ENCODE data around the gene NAALADL1.
"Not testable (repeated sequence)": the region's sequence is repeated elsewhere in the genome, so short reads cannot be mapped to it uniquely, and the experiment has no call there.

Gene NAALADL1

GRCh38 chr11:65043881-65044501, 14.4 kb downstream of the NAALADL1 start:
- no peak overlapping the region for H3K4me3 Mint-ChIP-seq
- no peaks in the 10 kb centered on the region for H3K9me3 Mint-ChIP-seq
- H3K36me3 Mint-ChIP-seq: no peaks in the 10 kb centered on the region
- H3K27ac Mint-ChIP-seq: peak overlapping the region; percentile 86
- H3K4me1 Mint-ChIP-seq: peaks cover 34% of the 10 kb centered on the region
- no peaks in the 10 kb centered on the region for H3K27me3 Mint-ChIP-seq

GRCh38 chr11:65042891-65043290, 15.5 kb downstream of the NAALADL1 start:
- H3K36me3 Mint-ChIP-seq: no peaks in the 10 kb centered on the region
- H3K27me3 Mint-ChIP-seq: no peaks in the 10 kb centered on the region
- peaks cover 34% of the 10 kb centered on the region for H3K4me1 Mint-ChIP-seq
- H3K27ac Mint-ChIP-seq: no peak overlapping the region
- peak overlapping the region; percentile 88 for H3K4me3 Mint-ChIP-seq
- H3K9me3 Mint-ChIP-seq: no peaks in the 10 kb centered on the region

GRCh38 chr11:65040847-65041622, 17.3 kb downstream of the NAALADL1 start, which contains the start of gene SAC3D1:
TSS of gene SAC3D1 (plus strand) at chr11:65041210. CDS start at chr11:65041293, 83 bp downstream.
- Mint-ChIP-seq H3K4me3 (peak within 1 kb of the TSS; percentile 93), H3K27ac (peak within 1 kb of the TSS; percentile 92), H3K36me3 (no peaks in the 10 kb centered on the region), H3K4me1 (peaks cover 20% of the 10 kb centered on the region), H3K9me3 (no peaks in the 10 kb centered on the region), H3K27me3 (no peaks in the 10 kb centered on the region)

- Mint-ChIP-seq H3K36me3 (no peaks in the 10 kb centered on the region), H3K27ac (peak overlapping the region; percentile 92), H3K4me3 (peak overlapping the region; percentile 93), H3K9me3 (no peaks in the 10 kb centered on the region), H3K27me3 (no peaks in the 10 kb centered on the region), H3K4me1 (peaks cover 18% of the 10 kb centered on the region)
Measured at GRCh38 chr11:65040520-65040846, 17.9 kb downstream of the NAALADL1 start.

- peaks cover 7% of the 10 kb centered on the region for H3K4me1 Mint-ChIP-seq
- H3K27ac Mint-ChIP-seq: no peak overlapping the region
- no peaks in the 10 kb centered on the region for H3K9me3 Mint-ChIP-seq
- H3K36me3 Mint-ChIP-seq: no peaks in the 10 kb centered on the region
- H3K27me3 Mint-ChIP-seq: no peaks in the 10 kb centered on the region
- H3K4me3 Mint-ChIP-seq: no peak overlapping the region
Measured at GRCh38 chr11:65036931-65037330, 21.4 kb downstream of the NAALADL1 start.

- Mint-ChIP-seq H3K27ac (no peak overlapping the region), H3K4me1 (peaks cover 2% of the 10 kb centered on the region), H3K36me3 (no peaks in the 10 kb centered on the region), H3K9me3 (no peaks in the 10 kb centered on the region), H3K4me3 (no peak overlapping the region), H3K27me3 (no peaks in the 10 kb centered on the region)
Measured at GRCh38 chr11:65035579-65035978, 22.8 kb downstream of the NAALADL1 start.

GRCh38 chr11:65034423-65034822, 23.9 kb downstream of the NAALADL1 start:
- H3K4me1 Mint-ChIP-seq: no peaks in the 10 kb centered on the region
- no peak overlapping the region for H3K27ac Mint-ChIP-seq
- H3K36me3 Mint-ChIP-seq: no peaks in the 10 kb centered on the region

GRCh38 chr11:65032216-65032615, 26.1 kb downstream of the NAALADL1 start:
- H3K36me3 Mint-ChIP-seq: no peaks in the 10 kb centered on the region
- H3K9me3 Mint-ChIP-seq: no peaks in the 10 kb centered on the region
- H3K4me1 Mint-ChIP-seq: peaks cover 12% of the 10 kb centered on the region
- no peaks in the 10 kb centered on the region for H3K27me3 Mint-ChIP-seq
- H3K27ac Mint-ChIP-seq: no peak overlapping the region
- no peak overlapping the region for H3K4me3 Mint-ChIP-seq

More at GRCh38 chr11:65034423-65034822, 23.9 kb downstream of the NAALADL1 start:
- no peak overlapping the region for H3K4me3 Mint-ChIP-seq
- no peaks in the 10 kb centered on the region for H3K27me3 Mint-ChIP-seq
- no peaks in the 10 kb centered on the region for H3K9me3 Mint-ChIP-seq

- Mint-ChIP-seq H3K4me3 (peak within 1 kb of the TSS; percentile 75), H3K9me3 (no peaks in the 10 kb centered on the region), H3K27ac (peak within 1 kb of the TSS; percentile 81), H3K27me3 (no peaks in the 10 kb centered on the region), H3K36me3 (no peaks in the 10 kb centered on the region), H3K4me1 (peaks cover 17% of the 10 kb centered on the region)
Measured at GRCh38 chr11:65027213-65028067, 30.9 kb downstream of the NAALADL1 start, which contains the start of gene SNX15. TSS of gene SNX15 (plus strand) at chr11:65027439. CDS start at chr11:65027538, 99 bp downstream.

GRCh38 chr11:65026810-65027209, 31.5 kb downstream of the NAALADL1 start:
- Mint-ChIP-seq H3K27me3 (no peaks in the 10 kb centered on the region), H3K4me3 (peak overlapping the region; percentile 75), H3K4me1 (peaks cover 17% of the 10 kb centered on the region), H3K27ac (peak overlapping the region; percentile 81), H3K36me3 (no peaks in the 10 kb centered on the region), H3K9me3 (no peaks in the 10 kb centered on the region)

- not testable (repeated sequence) for H3K4me3 Mint-ChIP-seq, H3K27me3 Mint-ChIP-seq
Measured at GRCh38 chr11:65023502-65023901, 34.9 kb downstream of the NAALADL1 start.

GRCh38 chr11:65021509-65021908, 36.8 kb downstream of the NAALADL1 start:
- peaks cover 6% of the 10 kb centered on the region for H3K4me1 Mint-ChIP-seq
- no peaks in the 10 kb centered on the region for H3K9me3 Mint-ChIP-seq
- H3K4me3 Mint-ChIP-seq: no peak overlapping the region
- H3K27ac Mint-ChIP-seq: no peak overlapping the region
- H3K36me3 Mint-ChIP-seq: peaks cover 5% of the 10 kb centered on the region
- no peaks in the 10 kb centered on the region for H3K27me3 Mint-ChIP-seq

More at GRCh38 chr11:65023502-65023901, 34.9 kb downstream of the NAALADL1 start:
- H3K36me3 Mint-ChIP-seq, H3K9me3 Mint-ChIP-seq, H3K27ac Mint-ChIP-seq: not testable (repeated sequence)
- peaks cover 14% of the 10 kb centered on the region for H3K4me1 Mint-ChIP-seq

- Mint-ChIP-seq H3K4me1 (peaks cover 11% of the 10 kb centered on the region), H3K4me3 (no peak overlapping the region), H3K36me3 (peaks cover 7% of the 10 kb centered on the region), H3K27ac (no peak overlapping the region), H3K27me3 (no peaks in the 10 kb centered on the region), H3K9me3 (no peaks in the 10 kb centered on the region)
Measured at GRCh38 chr11:65021003-65021402, 37.4 kb downstream of the NAALADL1 start.

- Mint-ChIP-seq H3K9me3 (no peaks in the 10 kb centered on the region), H3K4me1 (peaks cover 20% of the 10 kb centered on the region)
Measured at GRCh38 chr11:65019824-65020223, 38.5 kb downstream of the NAALADL1 start.

GRCh38 chr11:65017937-65018336, 40.4 kb downstream of the NAALADL1 start:
- Mint-ChIP-seq H3K4me3 (no peak overlapping the region), H3K9me3 (no peaks in the 10 kb centered on the region), H3K27ac (no peak overlapping the region), H3K4me1 (peaks cover 27% of the 10 kb centered on the region), H3K27me3 (no peaks in the 10 kb centered on the region), H3K36me3 (peaks cover 7% of the 10 kb centered on the region)

More at GRCh38 chr11:65019824-65020223, 38.5 kb downstream of the NAALADL1 start:
- Mint-ChIP-seq H3K36me3 (peaks cover 7% of the 10 kb centered on the region), H3K4me3 (no peak overlapping the region), H3K27ac (no peak overlapping the region), H3K27me3 (no peaks in the 10 kb centered on the region)

Measured in activated naive CD4-positive, alpha-beta T cell treated with anti-CD3 and anti-CD28 coated beads, Interleukin-2, amount 50 U/mL, for 24 hours (primary cell).